ENCODE results near the gene SELENOO. TPM values are rescaled to one million over a fixed set of nuclear protein-coding genes. Genes with fewer than 3 reads are reported as not detected.

Gene SELENOO
- total and polyA plus RNA-seq, 4 donors, result 7.6 to 41.2 (median 25.6) TPM

GRCh38 chr22:50252082-50253045, 51.6 kb downstream of the SELENOO start:
- H3K27ac ChIP-seq (ENCODE audit: low read depth, low read length), result peak overlapping the region; percentile 40
- peaks cover 45% of the 10 kb centered on the region for H3K4me1 ChIP-seq (ENCODE audit: control insufficient read depth, insufficient read depth, low read length)
- 58% methylated on average over 17 of the region's 25 CpGs for WGBS (ENCODE audit: insufficient coverage)
- no peaks in the 10 kb centered on the region for H3K27me3 ChIP-seq (ENCODE audit: control insufficient read depth, insufficient read depth, low read length)
- peak in 2 of 6 donors; percentile 73 to 75 for DNase-seq (ENCODE audit: low read depth in 4 of 6, low spot score in 6 of 6)
- no peak overlapping the region for H3K4me3 ChIP-seq (ENCODE audit: low read depth, low read length)
- peaks cover 84% of the 10 kb centered on the region for H3K36me3 ChIP-seq (ENCODE audit: control insufficient read depth, insufficient read depth, low read length)
- no peaks in the 10 kb centered on the region for H3K9me3 ChIP-seq (ENCODE audit: control insufficient read depth, insufficient read depth, low read length)

GRCh38 chr22:50253046-50253915, 52.5 kb downstream of the SELENOO start:
- Histone ChIP-seq H3K4me3 (ENCODE audit: low read depth, low read length) (no peak overlapping the region), H3K27ac (ENCODE audit: low read depth, low read length) (no peak overlapping the region)
- WGBS (ENCODE audit: insufficient coverage), result 86% methylated on average over 12 of the region's 22 CpGs

GRCh38 chr22:50253941-50254340, 53.1 kb downstream of the SELENOO start:
- DNase-seq (ENCODE audit: low read depth in 4 of 6, low spot score in 6 of 6), result no peak
- Histone ChIP-seq H3K4me3 (ENCODE audit: low read depth, low read length) (no peak overlapping the region), H3K4me1 (ENCODE audit: control insufficient read depth, insufficient read depth, low read length) (peaks cover 32% of the 10 kb centered on the region), H3K27ac (ENCODE audit: low read depth, low read length) (no peak overlapping the region), H3K36me3 (ENCODE audit: control insufficient read depth, insufficient read depth, low read length) (peaks cover 84% of the 10 kb centered on the region), H3K27me3 (ENCODE audit: control insufficient read depth, insufficient read depth, low read length) (no peaks in the 10 kb centered on the region), H3K9me3 (ENCODE audit: control insufficient read depth, insufficient read depth, low read length) (no peaks in the 10 kb centered on the region)
- WGBS (ENCODE audit: insufficient coverage), result 81% methylated on average over 8 of the region's 8 CpGs

More at GRCh38 chr22:50253046-50253915, 52.5 kb downstream of the SELENOO start:
- H3K36me3 ChIP-seq (ENCODE audit: control insufficient read depth, insufficient read depth, low read length), result peaks cover 84% of the 10 kb centered on the region
- H3K9me3 ChIP-seq (ENCODE audit: control insufficient read depth, insufficient read depth, low read length), result no peaks in the 10 kb centered on the region
- H3K27me3 ChIP-seq (ENCODE audit: control insufficient read depth, insufficient read depth, low read length), result no peaks in the 10 kb centered on the region
- H3K4me1 ChIP-seq (ENCODE audit: control insufficient read depth, insufficient read depth, low read length), result peaks cover 36% of the 10 kb centered on the region
- no peak for DNase-seq (ENCODE audit: low read depth in 4 of 6, low spot score in 6 of 6)

- 91% methylated on average over 18 of the region's 19 CpGs for WGBS (ENCODE audit: insufficient coverage)
- H3K27me3 ChIP-seq (ENCODE audit: control insufficient read depth, insufficient read depth, low read length), result no peaks in the 10 kb centered on the region
- H3K4me3 ChIP-seq (ENCODE audit: low read depth, low read length), result no peak overlapping the region
- peaks cover 32% of the 10 kb centered on the region for H3K4me1 ChIP-seq (ENCODE audit: control insufficient read depth, insufficient read depth, low read length)
- DNase-seq (ENCODE audit: low read depth in 4 of 6, low spot score in 6 of 6), result no peak
- peaks cover 80% of the 10 kb centered on the region for H3K36me3 ChIP-seq (ENCODE audit: control insufficient read depth, insufficient read depth, low read length)
- H3K27ac ChIP-seq (ENCODE audit: low read depth, low read length), result no peak overlapping the region
- no peaks in the 10 kb centered on the region for H3K9me3 ChIP-seq (ENCODE audit: control insufficient read depth, insufficient read depth, low read length)
These were observed 54.3 kb downstream of the SELENOO start for GRCh38 chr22:50255099-50255498.

- Histone ChIP-seq H3K27ac (ENCODE audit: low read depth, low read length) (no peak overlapping the region), H3K27me3 (ENCODE audit: control insufficient read depth, insufficient read depth, low read length) (no peaks in the 10 kb centered on the region), H3K4me1 (ENCODE audit: control insufficient read depth, insufficient read depth, low read length) (peaks cover 32% of the 10 kb centered on the region), H3K36me3 (ENCODE audit: control insufficient read depth, insufficient read depth, low read length) (peaks cover 80% of the 10 kb centered on the region), H3K9me3 (ENCODE audit: control insufficient read depth, insufficient read depth, low read length) (no peaks in the 10 kb centered on the region), H3K4me3 (ENCODE audit: low read depth, low read length) (no peak overlapping the region)
- no peak for DNase-seq (ENCODE audit: low read depth in 4 of 6, low spot score in 6 of 6)
- 93% methylated on average over 16 of the region's 17 CpGs for WGBS (ENCODE audit: insufficient coverage)
These were observed 54.8 kb downstream of the SELENOO start for GRCh38 chr22:50255607-50256006.

- no peak for DNase-seq (ENCODE audit: low read depth in 4 of 6, low spot score in 6 of 6)
- Histone ChIP-seq H3K4me3 (ENCODE audit: low read depth, low read length) (no peak overlapping the region), H3K27me3 (ENCODE audit: control insufficient read depth, insufficient read depth, low read length) (no peaks in the 10 kb centered on the region), H3K36me3 (ENCODE audit: control insufficient read depth, insufficient read depth, low read length) (peaks cover 80% of the 10 kb centered on the region), H3K9me3 (ENCODE audit: control insufficient read depth, insufficient read depth, low read length) (no peaks in the 10 kb centered on the region), H3K27ac (ENCODE audit: low read depth, low read length) (no peak overlapping the region), H3K4me1 (ENCODE audit: control insufficient read depth, insufficient read depth, low read length) (peaks cover 31% of the 10 kb centered on the region)
- 91% methylated on average over 10 of the region's 12 CpGs for WGBS (ENCODE audit: insufficient coverage)
These were observed 55.5 kb downstream of the SELENOO start for GRCh38 chr22:50256258-50256862.

GRCh38 chr22:50257041-50257440, 56.2 kb downstream of the SELENOO start:
- no peak overlapping the region for H3K27ac ChIP-seq (ENCODE audit: low read depth, low read length)
- no peak overlapping the region for H3K4me3 ChIP-seq (ENCODE audit: low read depth, low read length)
- H3K27me3 ChIP-seq (ENCODE audit: control insufficient read depth, insufficient read depth, low read length), result no peaks in the 10 kb centered on the region
- H3K36me3 ChIP-seq (ENCODE audit: control insufficient read depth, insufficient read depth, low read length), result peaks cover 76% of the 10 kb centered on the region
- no peak for DNase-seq (ENCODE audit: low read depth in 4 of 6, low spot score in 6 of 6)
- 91% methylated on average over 13 of the region's 16 CpGs for WGBS (ENCODE audit: insufficient coverage)
- H3K4me1 ChIP-seq (ENCODE audit: control insufficient read depth, insufficient read depth, low read length), result peaks cover 28% of the 10 kb centered on the region
- H3K9me3 ChIP-seq (ENCODE audit: control insufficient read depth, insufficient read depth, low read length), result no peaks in the 10 kb centered on the region

- DNase-seq (ENCODE audit: low read depth in 4 of 6, low spot score in 6 of 6), result no peak
- H3K27ac ChIP-seq (ENCODE audit: low read depth, low read length), result no peak overlapping the region
- no peak overlapping the region for H3K4me3 ChIP-seq (ENCODE audit: low read depth, low read length)
- H3K36me3 ChIP-seq (ENCODE audit: control insufficient read depth, insufficient read depth, low read length), result peaks cover 69% of the 10 kb centered on the region
- no peaks in the 10 kb centered on the region for H3K27me3 ChIP-seq (ENCODE audit: control insufficient read depth, insufficient read depth, low read length)
- no peaks in the 10 kb centered on the region for H3K9me3 ChIP-seq (ENCODE audit: control insufficient read depth, insufficient read depth, low read length)
- H3K4me1 ChIP-seq (ENCODE audit: control insufficient read depth, insufficient read depth, low read length), result peaks cover 28% of the 10 kb centered on the region
- WGBS (ENCODE audit: insufficient coverage), result 82% methylated on average over 25 of the region's 31 CpGs
These were observed 56.9 kb downstream of the SELENOO start for GRCh38 chr22:50257451-50258360.

Measured in spinal cord (tissue), 10 donors.